WERI-Rb-1 (cell line): ENCODE measurements around the gene CREBRF.
"Not testable (repeated sequence)": the region's sequence is repeated elsewhere in the genome, so short reads cannot be mapped to it uniquely, and the experiment has no call there.

Experiments
- DNase-seq: peaks from one replicate; pipeline ENCODE4 v3.0.0-alpha.2; 2020
- H3K27ac ChIP-seq: fragments of 250-450 bp; sonication (Bioruptor Pico); 2 replicates; pipeline ENCODE4 v1.5.1; 2020; ENCODE audit warnings: mild to moderate bottlenecking, moderate library complexity
- H3K27me3 ChIP-seq: fragments of 250-450 bp; sonication (Bioruptor Pico); 2 replicates; pipeline ENCODE4 v1.5.1; 2021; ENCODE audit warnings: mild to moderate bottlenecking, low read depth, moderate library complexity; ENCODE audit not compliant: insufficient read depth, severe bottlenecking
- H3K36me3 ChIP-seq: fragments of 250-450 bp; sonication (Bioruptor Pico); 2 replicates; pipeline ENCODE4 v1.5.1; 2020; ENCODE audit warnings: mild to moderate bottlenecking, moderate library complexity
- H3K4me3 ChIP-seq: 2 replicates; pipeline ENCODE4 v1.5.1; 2011; ENCODE audit warnings: low read depth, mild to moderate bottlenecking, control low read depth, low read length
- H3K9me3 ChIP-seq: fragments of 250-450 bp; sonication (Bioruptor Pico); 2 replicates; pipeline ENCODE4 v1.5.1; 2021; ENCODE audit warnings: mild to moderate bottlenecking, moderate library complexity; ENCODE audit not compliant: severe bottlenecking
- CTCF ChIP-seq: IDR thresholded peaks from 2 replicates; pipeline ENCODE4 v1.5.1; 2011; ENCODE audit warnings: low read depth, mild to moderate bottlenecking, control low read depth, inconsistent platforms, low read length

The CREBRF gene

DNA sequence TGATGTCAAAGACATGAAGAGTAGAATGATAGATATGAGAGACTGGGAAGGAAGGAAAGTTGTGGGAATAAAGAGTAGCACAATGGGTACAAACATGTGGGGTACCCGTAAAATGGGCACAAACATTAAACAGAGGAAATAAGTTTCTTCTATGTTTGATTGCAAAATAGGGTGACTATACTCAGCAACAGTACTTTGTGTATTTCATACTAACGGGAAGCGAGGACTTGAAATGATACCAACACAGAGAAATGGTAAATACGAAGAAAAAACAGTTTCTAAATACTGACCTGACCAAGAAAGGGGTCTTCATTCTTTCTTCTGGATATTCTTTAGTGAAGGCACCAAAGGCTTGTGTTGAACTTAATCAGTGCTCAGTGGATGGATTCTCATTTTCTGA lies 41.5 kb upstream of the CREBRF start:
- Histone ChIP-seq H3K27ac (no peak overlapping the region), H3K9me3 (no peaks in the 10 kb centered on the region), H3K27me3 (no peaks in the 10 kb centered on the region), H3K36me3 (no peaks in the 10 kb centered on the region), H3K4me3 (no peak overlapping the region)
- no peak for TF ChIP-seq CTCF
- DNase-seq = no peak

DNA sequence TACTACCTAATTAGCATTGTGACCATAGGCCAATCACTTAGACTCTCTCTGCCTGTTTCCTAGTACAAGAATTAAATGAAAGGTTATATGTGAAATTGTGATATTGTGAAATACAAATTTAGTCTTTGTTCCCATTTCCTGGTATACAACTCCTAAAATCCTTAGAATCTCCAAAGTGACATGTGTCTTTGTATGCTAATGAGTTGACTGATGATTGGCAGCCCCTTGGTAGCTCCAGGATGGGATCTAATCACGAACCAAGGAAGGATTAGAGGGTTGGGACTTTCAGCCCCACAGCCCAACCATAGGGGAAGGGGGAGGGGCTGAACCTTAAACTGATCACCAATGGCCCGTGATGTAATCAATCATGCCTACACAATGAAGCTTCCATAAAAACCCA lies 41.0 kb upstream of the CREBRF start:
- no peaks in the 10 kb centered on the region for H3K27me3 ChIP-seq
- no peaks in the 10 kb centered on the region for H3K9me3 ChIP-seq
- no peak for DNase-seq
- H3K27ac ChIP-seq = no peak overlapping the region
- peaks cover 3% of the 10 kb centered on the region for H3K36me3 ChIP-seq
- no peak for TF ChIP-seq CTCF
- no peak overlapping the region for H3K4me3 ChIP-seq

DNA sequence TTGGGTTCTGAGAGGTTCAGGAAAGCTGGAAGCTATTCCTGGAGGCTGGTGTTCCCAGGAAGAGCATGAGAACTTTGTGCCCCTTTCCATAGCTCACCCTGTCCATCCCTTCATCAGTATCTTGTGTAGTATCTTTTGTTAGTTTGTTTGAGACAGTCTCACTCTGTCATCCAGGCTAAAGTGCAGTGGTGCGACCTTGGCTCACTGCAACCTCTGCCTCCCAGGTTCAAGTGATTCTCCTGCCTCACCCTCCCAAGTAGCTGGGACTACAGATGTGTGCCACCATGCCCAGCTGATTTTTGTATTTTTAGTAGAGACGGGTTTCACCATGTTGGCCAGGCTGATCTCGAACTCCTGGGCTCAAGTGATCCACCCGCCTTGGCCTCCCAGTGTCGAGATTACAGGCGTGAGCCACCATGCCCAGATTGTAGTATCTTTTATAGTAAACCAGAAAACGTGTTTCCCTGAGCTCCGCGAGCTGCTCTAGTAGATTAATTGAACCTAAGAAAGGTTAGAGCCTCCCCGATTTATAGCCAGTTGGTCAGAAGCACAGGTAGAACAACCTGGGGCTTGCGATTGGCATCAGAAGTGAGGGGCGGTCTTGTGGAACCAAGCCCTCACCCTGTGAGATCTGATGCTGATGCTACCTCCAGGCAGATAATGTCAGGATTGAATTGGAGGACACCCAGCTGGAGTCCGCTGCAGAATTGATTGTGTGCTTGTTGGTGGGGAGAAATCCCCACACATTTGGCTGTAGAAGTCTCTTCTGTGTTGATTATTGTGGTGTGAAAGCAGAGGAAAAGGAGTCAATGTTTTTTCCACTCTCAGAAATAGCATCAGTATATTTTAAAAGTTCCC lies 40.3 kb upstream of the CREBRF start:
- TF ChIP-seq CTCF = no peak
- Histone ChIP-seq H3K4me3 (no peak overlapping the region), H3K36me3 (peaks cover 9% of the 10 kb centered on the region), H3K27ac (no peak overlapping the region), H3K27me3 (no peaks in the 10 kb centered on the region), H3K9me3 (no peaks in the 10 kb centered on the region)
- DNase-seq = no peak

DNA sequence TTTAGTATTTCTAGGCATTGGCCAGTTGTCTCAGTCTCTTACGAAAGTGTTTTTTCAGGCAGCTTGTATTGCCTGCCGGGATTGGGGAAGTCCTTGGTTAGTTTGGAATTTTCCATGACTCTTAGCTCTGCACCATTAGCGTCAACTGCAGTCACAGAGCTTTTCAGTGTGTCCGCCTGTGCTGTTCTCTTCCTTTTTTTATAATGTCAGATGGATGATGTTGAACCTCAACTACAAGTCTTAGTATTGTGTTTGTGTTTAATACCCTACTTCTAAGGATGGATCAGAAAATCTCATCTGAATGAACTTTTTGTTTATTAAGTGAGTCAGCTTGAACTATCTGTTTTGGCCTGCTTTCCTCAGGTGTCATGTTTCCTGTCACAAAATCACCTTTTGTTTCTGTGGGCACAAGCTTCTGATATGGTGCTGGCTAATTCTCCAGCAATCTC lies 39.5 kb upstream of the CREBRF start:
- Histone ChIP-seq H3K27ac (no peak overlapping the region), H3K9me3 (no peaks in the 10 kb centered on the region), H3K27me3 (no peaks in the 10 kb centered on the region), H3K36me3 (peaks cover 15% of the 10 kb centered on the region), H3K4me3 (no peak overlapping the region)
- no peak for DNase-seq
- no peak for TF ChIP-seq CTCF

DNA sequence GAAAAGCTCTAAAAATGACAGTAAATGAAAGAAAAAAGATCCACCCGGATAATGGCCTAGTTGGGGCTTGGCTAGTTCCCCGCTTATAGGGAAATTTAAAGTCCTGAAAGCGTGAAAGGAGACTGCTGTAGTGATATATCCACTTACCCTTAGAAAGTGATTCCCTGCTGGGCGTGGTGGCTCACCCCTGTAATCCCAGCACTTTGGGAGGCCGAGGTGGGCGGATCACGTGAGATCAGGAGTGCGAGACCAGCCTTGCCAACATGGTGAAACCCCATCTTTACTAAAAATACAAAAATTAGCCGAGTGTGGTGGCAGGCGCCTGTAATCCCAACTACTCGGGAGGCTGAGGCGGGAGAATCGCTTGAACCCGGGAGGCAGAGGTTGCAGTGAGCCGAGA lies 39.1 kb upstream of the CREBRF start:
- H3K27ac ChIP-seq = not testable (repeated sequence)

GRCh38 chr5:173018358-173018757 lies 37.8 kb upstream of the CREBRF start:
- Histone ChIP-seq H3K27ac (no peak overlapping the region), H3K9me3 (no peaks in the 10 kb centered on the region), H3K36me3 (peaks cover 28% of the 10 kb centered on the region), H3K27me3 (no peaks in the 10 kb centered on the region), H3K4me3 (no peak overlapping the region)
- no peak for DNase-seq
- TF ChIP-seq CTCF = no peak

More for the DNA sequence above, 39.1 kb upstream of the CREBRF start:
- peaks cover 20% of the 10 kb centered on the region for H3K36me3 ChIP-seq
- not testable (repeated sequence) for H3K4me3 ChIP-seq, DNase-seq, H3K27me3 ChIP-seq, H3K9me3 ChIP-seq
